ENCODE measurements around the gene GSDMA. TPM values are rescaled to one million over a fixed set of nuclear protein-coding genes. Genes with fewer than 3 reads are reported as not detected.

The GSDMA gene
- total and polyA plus RNA-seq, 10 of the 15 experiments (the other 5 are each of a cell fraction or from before 2014, with no cell fraction given) = 0.04 to 0.11 TPM; not detected in 8

DNA sequence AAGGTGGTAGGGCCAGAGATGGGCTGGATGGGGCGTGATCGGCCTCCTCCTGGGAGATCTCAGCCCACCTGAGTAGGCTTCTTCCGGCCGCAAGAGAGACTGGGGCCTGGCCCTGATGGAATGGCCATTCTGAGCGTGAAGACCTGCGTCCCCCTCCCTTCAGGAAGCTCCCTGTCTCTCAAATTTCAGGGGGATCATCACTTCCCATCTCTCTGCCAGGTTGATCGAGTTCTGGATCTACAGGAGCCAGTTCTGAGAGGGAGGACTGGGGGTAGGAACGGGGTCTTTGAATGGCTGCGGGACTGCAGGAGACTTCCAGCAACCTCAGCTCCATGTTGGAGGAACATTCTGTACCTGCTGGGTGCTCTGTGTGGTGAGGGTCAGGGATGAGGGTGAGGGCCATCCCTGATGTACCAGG, 9.3 kb upstream of the GSDMA start:
- ATAC-seq = no peak
- H3K9ac ChIP-seq (ENCODE audit: control insufficient read depth, insufficient read depth, low read length) = 0 out of 2 replicates have a peak overlapping the region, but pooled peaks have one; percentile 32
- peak overlapping the region; percentile 99 for H3K4me2 ChIP-seq (ENCODE audit: control insufficient read depth, insufficient read depth)
- no peaks in the 10 kb centered on the region for H4K20me1 ChIP-seq (ENCODE audit: control insufficient read depth, insufficient read depth)
- ChIA-PET RAD21 (ENCODE audit: unreplicated experiment) (interaction anchor here (0.9 to 2.4 kb wide), 5 partner anchors 16 to 58 kb away, joined by 3 to 7 read pairs (median 4); partner anchors contain the start of gene PSMD3), CTCF (interaction anchor here (1.0 to 8.3 kb wide), 4 partner anchors 14 to 81 kb away, joined by 3 to 120 read pairs (median 51); partner anchors contain the start of gene PSMD3), SMC1A (ENCODE audit: uncharacterized antibody, unreplicated experiment) (no interaction called here), POLR2A (interaction anchor here (0.7 to 1.0 kb wide), 2 partner anchors 15 to 173 kb away, joined by 3 to 5 read pairs; no protein-coding TSS in a partner anchor)
- peak overlapping the region; percentile 85 for H2AFZ ChIP-seq (ENCODE audit: control insufficient read depth, low read depth, low read length)
- H3K79me2 ChIP-seq (ENCODE audit: control insufficient read depth, insufficient read depth, low read length) = no peaks in the 10 kb centered on the region
- intact Hi-C loops (cut with micrococcal nuclease; ENCODE audit: unreplicated experiment) = no loop called here
- peak; percentile 41 for DNase-seq (ENCODE audit: low read depth, low spot score)
- WGBS (ENCODE audit: insufficient coverage, insufficient replicate concordance, low lambda C conversion rate, missing lambda C conversion rate) = 29% methylated on average over 9 of the region's 9 CpGs
- H3K27me3 ChIP-seq (replicated peaks in 1 of 2; ENCODE audit: control insufficient read depth in 2 of 2, insufficient read depth in 2 of 2, low read length in 1 of 2) = no peaks in the 10 kb centered on the region
- H3K9me3 ChIP-seq (replicated peaks; ENCODE audit: control insufficient read depth, insufficient read depth, low read length) = no peaks in the 10 kb centered on the region
- peak overlapping the region; percentile 76 for H3K4me3 ChIP-seq
- in situ Hi-C loops (cut with MboI) = no loop called here
- FAIRE-seq = no peak
- H3K4me1 ChIP-seq (ENCODE audit: control insufficient read depth, insufficient read depth, low read length) = peaks cover 3% of the 10 kb centered on the region; the same call in 1 of the 2 replicates
- H3K36me3 ChIP-seq (ENCODE audit: control insufficient read depth in 2 of 2, insufficient read depth in 2 of 2, low read length in 1 of 2) = no peaks in the 10 kb centered on the region
- peak overlapping the region; percentile 40; the same call in 1 of the 2 replicates for H3K27ac ChIP-seq (ENCODE audit: control insufficient read depth, insufficient read depth)
- no TSS peak for BruUV-seq (replicated peaks)
- TF ChIP-seq POLR2A (IDR thresholded peaks at IDR 0.05; ENCODE audit: low read depth, low read length) (no peak; the same call in 1 of the 2 replicates), NFYB (IDR thresholded peaks at IDR 0.05; ENCODE audit: insufficient read depth, low read depth, low read length) (0 out of 2 replicates have a peak, but pooled peaks have one; percentile 35)
- TF ChIP-seq, protein P1, sequence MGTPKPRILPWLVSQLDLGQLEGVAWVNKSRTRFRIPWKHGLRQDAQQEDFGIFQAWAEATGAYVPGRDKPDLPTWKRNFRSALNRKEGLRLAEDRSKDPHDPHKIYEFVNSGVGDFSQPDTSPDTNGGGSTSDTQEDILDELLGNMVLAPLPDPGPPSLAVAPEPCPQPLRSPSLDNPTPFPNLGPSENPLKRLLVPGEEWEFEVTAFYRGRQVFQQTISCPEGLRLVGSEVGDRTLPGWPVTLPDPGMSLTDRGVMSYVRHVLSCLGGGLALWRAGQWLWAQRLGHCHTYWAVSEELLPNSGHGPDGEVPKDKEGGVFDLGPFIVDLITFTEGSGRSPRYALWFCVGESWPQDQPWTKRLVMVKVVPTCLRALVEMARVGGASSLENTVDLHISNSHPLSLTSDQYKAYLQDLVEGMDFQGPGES (IDR thresholded peaks at IDR 0.05) = no peak

DNA sequence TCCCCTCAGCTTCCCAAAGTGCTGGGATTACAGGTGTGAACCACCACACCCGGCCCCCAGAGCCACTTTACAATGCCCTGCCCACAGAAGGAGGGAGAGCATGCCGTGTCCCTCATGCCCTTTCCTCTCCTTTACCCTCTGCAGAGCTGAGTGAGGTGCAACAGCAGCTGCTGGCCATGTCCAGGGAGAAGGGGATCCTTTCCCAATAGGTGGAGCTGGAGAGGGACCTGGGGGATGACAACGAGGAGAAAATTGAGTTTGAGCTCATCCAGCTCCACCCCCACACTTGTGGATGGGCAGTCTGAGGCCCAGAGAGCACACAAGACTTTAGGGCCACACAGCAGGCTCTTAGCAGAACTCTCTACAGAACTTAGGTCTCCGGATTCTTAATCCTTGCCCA, 7.9 kb upstream of the GSDMA start:
- no peak for FAIRE-seq
- POLR2A ChIA-PET = interaction anchor here (0.6 to 0.7 kb wide), 3 partner anchors 61 to 215 kb away, joined by 3 to 5 read pairs (median 3); no protein-coding TSS in a partner anchor

More for the DNA sequence above, 7.9 kb upstream of the GSDMA start:
- no peak for TF ChIP-seq SMAD5 (IDR thresholded peaks at IDR 0.05; ENCODE audit: low read depth)
- no peak for TF ChIP-seq CREB1 (IDR thresholded peaks at IDR 0.05; ENCODE audit: low read depth)
- TF ChIP-seq TAF1 (IDR thresholded peaks at IDR 0.05; ENCODE audit: borderline replicate concordance, low read depth, low read length) = no peak
- no peak for TF ChIP-seq EP300 (IDR thresholded peaks at IDR 0.05; ENCODE audit: borderline replicate concordance in 1 of 2, control insufficient read depth in 1 of 2, low read depth in 2 of 2, low read length in 2 of 2)
- TF ChIP-seq FOXK2 (IDR thresholded peaks at IDR 0.05) = no peak
- TF ChIP-seq MEF2B (IDR thresholded peaks at IDR 0.05; ENCODE audit: partially characterized antibody, poor library complexity, severe bottlenecking) = no peak
- TF ChIP-seq SPI1 (IDR thresholded peaks at IDR 0.05; ENCODE audit: borderline replicate concordance, insufficient read depth, low read depth, low read length) = no peak
- no peak for TF ChIP-seq SUPT20H (IDR thresholded peaks at IDR 0.05; ENCODE audit: borderline replicate concordance, control insufficient read depth, low read depth, low read length)
- TF ChIP-seq BCL11A (IDR thresholded peaks at IDR 0.05; ENCODE audit: low read depth, low read length) = no peak
- TF ChIP-seq NBN (IDR thresholded peaks at IDR 0.05) = no peak
- TF ChIP-seq SIX5 (IDR thresholded peaks at IDR 0.05; ENCODE audit: low read depth, low read length, severe bottlenecking) = no peak
- Histone ChIP-seq H3K27ac (ENCODE audit: control insufficient read depth, insufficient read depth) (no peak overlapping the region), H3K27me3 (replicated peaks in 1 of 2; ENCODE audit: control insufficient read depth in 2 of 2, insufficient read depth in 2 of 2, low read length in 1 of 2) (no peaks in the 10 kb centered on the region), H3K36me3 (ENCODE audit: control insufficient read depth in 2 of 2, insufficient read depth in 2 of 2, low read length in 1 of 2) (no peaks in the 10 kb centered on the region), H3K9me3 (replicated peaks; ENCODE audit: control insufficient read depth, insufficient read depth, low read length) (no peaks in the 10 kb centered on the region), H3K4me2 (ENCODE audit: control insufficient read depth, insufficient read depth) (no peak overlapping the region), H3K4me3 (no peak overlapping the region), H3K79me2 (ENCODE audit: control insufficient read depth, insufficient read depth, low read length) (no peaks in the 10 kb centered on the region), H3K9ac (ENCODE audit: control insufficient read depth, insufficient read depth, low read length) (no peak overlapping the region), H4K20me1 (ENCODE audit: control insufficient read depth, insufficient read depth) (no peaks in the 10 kb centered on the region), H3K4me1 (ENCODE audit: control insufficient read depth, insufficient read depth, low read length) (peaks cover 3% of the 10 kb centered on the region), H2AFZ (ENCODE audit: control insufficient read depth, low read depth, low read length) (no peak overlapping the region)
- no peak for DNase-seq (ENCODE audit: low read depth, low spot score)
- no TSS peak for BruUV-seq (replicated peaks)
- WGBS (ENCODE audit: insufficient coverage, insufficient replicate concordance, low lambda C conversion rate, missing lambda C conversion rate) = 63% methylated on average over 4 of the region's 4 CpGs
- in situ Hi-C loops (cut with MboI) = no loop called here
- CTCF ChIA-PET = interaction anchor here (0.6 to 8.3 kb wide), 6 partner anchors 15 to 161 kb away, joined by 3 to 120 read pairs (median 4); partner anchors contain the start of gene PSMD3
- RAD21 ChIA-PET (ENCODE audit: unreplicated experiment) = interaction anchor here (1.0 to 2.4 kb wide), 2 partner anchors 17 to 25 kb away, joined by 4 to 7 read pairs; partner anchors contain the start of gene PSMD3
- no peak for ATAC-seq
- SMC1A ChIA-PET (ENCODE audit: uncharacterized antibody, unreplicated experiment) = interaction anchor here (0.9 to 1.6 kb wide), 5 partner anchors 15 to 136 kb away, joined by 3 to 10 read pairs (median 3); partner anchors contain the start of gene PSMD3
- intact Hi-C loops (cut with micrococcal nuclease; ENCODE audit: unreplicated experiment) = no loop called here

All from GM12878 (cell line).